H1 (cell line): ENCODE data around the gene LYPD6B. TPM values are rescaled to one million over a fixed set of nuclear protein-coding genes. Genes with fewer than 3 reads are reported as not detected.

Source experiments
- FOSL1 ChIP-seq: IDR thresholded peaks from 2 replicates; pipeline ENCODE4 v1.6.1; 2011; ENCODE audit warnings: mild to moderate bottlenecking, low read depth, low read length, moderate library complexity; ENCODE audit not compliant: insufficient read depth
- KDM1A ChIP-seq: fragments of 200-600, 300-600 bp; sonication (generic); IDR thresholded peaks from 2 replicates; pipeline ENCODE4 v1.7.1; 2016; ENCODE audit warnings: mild to moderate bottlenecking, low read length, borderline replicate concordance
- polyA plus RNA-seq, 7 experiments: library from polyadenylated mRNA; depleted of rRNA in 3 of 7; stranded (reverse) in 5 of 7; unstranded in 2 of 7; fragments of >200 nt in 5 of 7; fragments of 200-250 nt in 2 of 7; gene quantifications; 1 replicate in 5 of 7; 2 replicates in 1 of 7; 4 replicates in 1 of 7; pipeline versions ENCODE4 v1.2.1 to v1.2.3, GENCODE V29; 2011 to 2013; ENCODE audit warnings: missing spikeins in 2 of 7, mixed read lengths in 2 of 7
- total RNA-seq: library from RNA; stranded (reverse); fragmentation: NEBNext Ultra II Directional; extraction: Animal tissue kit (Norgen Biotek cat#: 25700); gene quantifications from 2 replicates; pipeline ENCODE4 v1.2.1, GENCODE V29; 2021

Gene LYPD6B
- total and polyA plus RNA-seq, 2 of the 8 experiments (the other 6 are each of a cell fraction or from before 2014, with no cell fraction given), result 2.2 to 3.5 TPM

DNA sequence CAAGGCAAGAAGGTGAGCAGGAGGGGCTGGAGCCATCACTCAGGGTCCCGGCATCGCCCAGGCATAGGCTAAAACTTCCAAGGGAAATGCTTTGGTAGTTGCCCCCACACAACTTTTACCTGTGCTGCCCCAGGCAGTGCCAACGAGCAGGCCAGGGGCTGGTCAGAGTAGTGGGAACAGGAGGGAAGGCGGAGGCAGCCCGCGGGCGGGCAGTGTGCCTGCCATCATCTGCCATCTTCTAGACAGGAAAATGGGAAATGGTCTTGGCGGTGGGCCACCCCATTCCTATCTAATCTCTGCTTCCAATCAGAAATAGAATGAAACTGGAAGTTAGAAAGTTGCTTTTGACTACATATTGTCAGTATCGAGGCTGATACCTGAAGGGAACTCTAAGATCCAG, 26.0 kb upstream of the LYPD6B start (continued):
- TF ChIP-seq FOSL1 (no peak), KDM1A (no peak)
- TF ChIP-seq, all 59 proteins: peak for 0
